HEK293T (cell line): ENCODE results near the gene PDE7B.

Experiments used
- CTCF ChIA-PET: fragments of 350-600 bp; formaldehyde crosslinking; extraction: SDS; loops from one replicate; lab custom pipeline; 2021; ENCODE audit warnings: antibody characterized with exemption, inconsistent platforms; lab: Yijun Ruan, JAX
- POLR2A ChIA-PET: fragments of 350-600 bp; formaldehyde crosslinking; extraction: SDS; loops from one replicate; lab custom pipeline; 2020; ENCODE audit warnings: antibody characterized with exemption, inconsistent platforms; lab: Yijun Ruan, JAX
- DNase-seq: peaks from one replicate; pipeline ENCODE4 v3.0.0; 2012; ENCODE audit warnings: mixed read lengths; ENCODE audit errors: extremely low spot score
- ARNT ChIP-seq: fragments of 450-650 bp; IDR thresholded peaks from 2 replicates; pipeline ENCODE4 v1.6.1; 2017; ENCODE audit warnings: mild to moderate bottlenecking
- BHLHE40 ChIP-seq: fragments of 450-650 bp; IDR thresholded peaks from 2 replicates; pipeline ENCODE4 v1.6.1; 2016; ENCODE audit warnings: mild to moderate bottlenecking, moderate library complexity, borderline replicate concordance
- CTBP1 ChIP-seq: fragments of 450-650 bp; IDR thresholded peaks from 2 replicates; pipeline ENCODE4 v1.6.1; 2016; ENCODE audit warnings: borderline replicate concordance
- ELF4 ChIP-seq: fragments of 450-650 bp; IDR thresholded peaks from 2 replicates; pipeline ENCODE4 v1.6.1; 2017; ENCODE audit warnings: antibody characterized with exemption
- FOXA1 ChIP-seq: fragments of 450-650 bp; IDR thresholded peaks from 2 replicates; pipeline ENCODE4 v1.6.1; 2016; ENCODE audit warnings: mild to moderate bottlenecking
- FOXK2 ChIP-seq: fragments of 450-650 bp; IDR thresholded peaks from 2 replicates; pipeline ENCODE4 v1.6.1; 2016; ENCODE audit warnings: mild to moderate bottlenecking
- FOXM1 ChIP-seq: fragments of 450-650 bp; IDR thresholded peaks from 2 replicates; pipeline ENCODE4 v1.6.1; 2017; ENCODE audit warnings: mild to moderate bottlenecking, borderline replicate concordance
- HDGF ChIP-seq: fragments of 450-650 bp; IDR thresholded peaks from 2 replicates; pipeline ENCODE4 v1.6.1; 2017; ENCODE audit warnings: antibody characterized with exemption, borderline replicate concordance
- L3MBTL2 ChIP-seq: fragments of 450-650 bp; conservative IDR thresholded peaks from 2 replicates; pipeline ENCODE4 v1.6.1; 2016; ENCODE audit warnings: mild to moderate bottlenecking
- LEF1 ChIP-seq: fragments of 450-650 bp; IDR thresholded peaks from 2 replicates; pipeline ENCODE4 v1.6.1; 2017; ENCODE audit warnings: mild to moderate bottlenecking, borderline replicate concordance
- NFRKB ChIP-seq: fragments of 450-650 bp; IDR thresholded peaks from 2 replicates; pipeline ENCODE4 v1.6.1; 2016; ENCODE audit warnings: mild to moderate bottlenecking, moderate library complexity
- PKNOX1 ChIP-seq: fragments of 450-650 bp; IDR thresholded peaks from 2 replicates; pipeline ENCODE4 v1.6.1; 2016
- SP1 ChIP-seq: fragments of 450-650 bp; IDR thresholded peaks from 2 replicates; pipeline ENCODE4 v1.6.1; 2017
- SUZ12 ChIP-seq: fragments of 450-650 bp; IDR thresholded peaks from 2 replicates; pipeline ENCODE4 v1.6.1; 2016; ENCODE audit warnings: mild to moderate bottlenecking
- TARDBP ChIP-seq: fragments of 450-650 bp; IDR thresholded peaks from 2 replicates; pipeline ENCODE4 v1.6.1; 2016
- ZNF384 ChIP-seq: fragments of 450-650 bp; IDR thresholded peaks from 2 replicates; pipeline ENCODE4 v1.6.1; 2016

Gene PDE7B

GRCh38 chr6:135884136-135884535, 32.6 kb downstream of the PDE7B start:
- no peak for DNase-seq
- POLR2A ChIA-PET: no interaction called here
- CTCF ChIA-PET: interaction anchor here (0.9 kb wide), 1 partner anchor 11 kb away, joined by 3 read pairs; no protein-coding TSS in a partner anchor

GRCh38 chr6:135887069-135887468, 35.6 kb downstream of the PDE7B start:
- no peak for DNase-seq
- ChIA-PET POLR2A (no interaction called here), CTCF (no interaction called here)
- no peak for TF ChIP-seq ELF4
- TF ChIP-seq PKNOX1: no peak
- TF ChIP-seq HDGF: no peak
- no peak for TF ChIP-seq SUZ12
- TF ChIP-seq SP1: no peak
- no peak for TF ChIP-seq L3MBTL2
- no peak for TF ChIP-seq LEF1

More at GRCh38 chr6:135884136-135884535, 32.6 kb downstream of the PDE7B start:
- TF ChIP-seq ZNF384: no peak
- TF ChIP-seq FOXM1: no peak
- TF ChIP-seq TARDBP: no peak
- no peak for TF ChIP-seq ARNT
- no peak for TF ChIP-seq NFRKB
- TF ChIP-seq ELF4: no peak
- TF ChIP-seq CTBP1: no peak
- no peak for TF ChIP-seq FOXK2
- no peak for TF ChIP-seq SUZ12

GRCh38 chr6:135888818-135889217, 37.3 kb downstream of the PDE7B start:
- CTCF ChIA-PET: no interaction called here
- DNase-seq: no peak
- POLR2A ChIA-PET: no interaction called here
- TF ChIP-seq LEF1 (no peak), CTBP1 (no peak), ELF4 (no peak), SP1 (no peak), FOXM1 (no peak), FOXK2 (no peak), HDGF (no peak), SUZ12 (no peak), L3MBTL2 (no peak), NFRKB (no peak), TARDBP (no peak), PKNOX1 (no peak), ZNF384 (no peak)

- ChIA-PET POLR2A (no interaction called here), CTCF (no interaction called here)
- DNase-seq: no peak
- no peak for TF ChIP-seq CTBP1
- no peak for TF ChIP-seq ELF4
- no peak for TF ChIP-seq FOXM1
- no peak for TF ChIP-seq LEF1
These were observed 39.4 kb downstream of the PDE7B start for GRCh38 chr6:135890876-135891275.

GRCh38 chr6:135891710-135892109, 40.2 kb downstream of the PDE7B start:
- POLR2A ChIA-PET: no interaction called here
- CTCF ChIA-PET: interaction anchor here (1.5 kb wide), 1 partner anchor 9 kb away, joined by 7 read pairs; no protein-coding TSS in a partner anchor
- no peak for DNase-seq
- TF ChIP-seq L3MBTL2: no peak
- TF ChIP-seq ZNF384: no peak
- no peak for TF ChIP-seq SP1

GRCh38 chr6:135895231-135895911, 43.9 kb downstream of the PDE7B start:
- TF ChIP-seq LEF1: no peak
- no peak for TF ChIP-seq BHLHE40
- TF ChIP-seq HDGF: no peak
- no peak for TF ChIP-seq ELF4
- no peak for TF ChIP-seq NFRKB
- TF ChIP-seq ZNF384: no peak
- TF ChIP-seq ARNT: no peak
- TF ChIP-seq FOXM1: no peak
- no peak for TF ChIP-seq TARDBP
- TF ChIP-seq FOXA1: no peak
- TF ChIP-seq FOXK2: no peak
- TF ChIP-seq CTBP1: no peak
- no peak for TF ChIP-seq SUZ12
- TF ChIP-seq PKNOX1: no peak
- TF ChIP-seq L3MBTL2: no peak
- no peak for DNase-seq
- CTCF ChIA-PET: no interaction called here
- POLR2A ChIA-PET: no interaction called here

- POLR2A ChIA-PET: no interaction called here
- no peak for DNase-seq
- CTCF ChIA-PET: no interaction called here
- TF ChIP-seq FOXM1 (no peak), L3MBTL2 (no peak), ZNF384 (no peak), HDGF (no peak), TARDBP (no peak), PKNOX1 (no peak), NFRKB (no peak), CTBP1 (no peak), BHLHE40 (no peak), SP1 (no peak), FOXK2 (no peak), LEF1 (no peak), FOXA1 (no peak), ARNT (no peak)
These were observed 45.6 kb downstream of the PDE7B start for GRCh38 chr6:135897087-135897486.
